Mammary epithelial cell (primary cell): ENCODE results near the gene CCT8.
"Not testable (repeated sequence)": the region's sequence is repeated elsewhere in the genome, so short reads cannot be mapped to it uniquely, and the experiment has no call there.

Experiments used
- EZH2 ChIP-seq: IDR thresholded peaks from 2 replicates; pipeline ENCODE4 v1.6.1; 2012; ENCODE audit warnings: low read length, inconsistent platforms, borderline replicate concordance
- TF ChIP-seq, protein P1 (sequence below), 2 donors: IDR thresholded peaks in 1 of 2; conservative IDR thresholded peaks in 1 of 2; 2 replicates each; pipeline ENCODE4 v1.5.1; 2011 to 2012; ENCODE audit warnings: inconsistent platforms in 2 of 2, low read length in 2 of 2, mild to moderate bottlenecking in 2 of 2, control low read depth in 1 of 2, low read depth in 1 of 2; ENCODE audit not compliant: insufficient read depth in 1 of 2; ENCODE audit errors: extremely low read depth in 1 of 2

DNA sequence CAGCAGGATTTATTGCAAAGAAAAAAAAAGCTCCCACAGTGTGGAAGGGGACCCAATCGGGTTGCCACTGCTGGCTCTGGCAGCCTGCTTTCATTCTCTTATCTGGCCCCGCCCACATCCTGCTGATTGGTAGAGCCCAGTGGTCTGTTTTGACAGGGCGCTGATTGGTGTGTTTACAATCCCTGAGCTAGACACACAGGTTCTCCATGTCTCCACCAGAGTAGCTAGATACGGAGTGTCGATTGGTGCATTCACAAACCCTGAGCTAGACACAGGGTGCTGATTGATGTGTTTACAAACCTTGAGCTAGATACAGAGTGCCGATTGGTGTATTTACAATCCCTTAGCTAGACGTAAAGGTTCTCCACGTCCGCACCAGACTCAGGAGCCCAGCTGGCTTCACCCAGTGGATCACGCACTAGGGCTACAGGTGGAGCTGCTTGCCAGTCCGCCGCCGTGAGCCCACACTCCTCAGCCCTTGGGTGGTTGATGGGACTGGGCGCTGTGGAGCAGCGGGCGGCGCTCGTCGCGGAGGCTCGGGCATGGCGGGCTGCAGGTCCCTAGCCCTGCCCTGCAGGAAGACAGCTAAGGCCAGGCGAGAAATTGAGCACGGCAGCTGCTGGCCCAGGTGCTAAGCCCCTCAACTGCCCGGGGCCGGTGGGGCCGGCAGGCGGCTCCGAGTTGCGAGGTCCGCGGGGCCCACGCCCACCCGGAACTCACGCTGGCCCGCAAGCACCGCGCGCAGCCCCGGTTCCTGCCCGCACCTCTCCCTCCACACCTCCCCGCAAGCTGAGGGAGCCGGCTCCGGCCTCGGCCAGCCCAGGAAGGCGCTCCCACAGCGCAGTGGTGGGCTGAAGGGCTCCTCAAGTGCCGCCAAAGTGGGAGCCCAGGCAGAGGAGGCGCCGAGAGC lies 3.5 kb upstream of the CCT8 start:
- TF ChIP-seq, protein P1, sequence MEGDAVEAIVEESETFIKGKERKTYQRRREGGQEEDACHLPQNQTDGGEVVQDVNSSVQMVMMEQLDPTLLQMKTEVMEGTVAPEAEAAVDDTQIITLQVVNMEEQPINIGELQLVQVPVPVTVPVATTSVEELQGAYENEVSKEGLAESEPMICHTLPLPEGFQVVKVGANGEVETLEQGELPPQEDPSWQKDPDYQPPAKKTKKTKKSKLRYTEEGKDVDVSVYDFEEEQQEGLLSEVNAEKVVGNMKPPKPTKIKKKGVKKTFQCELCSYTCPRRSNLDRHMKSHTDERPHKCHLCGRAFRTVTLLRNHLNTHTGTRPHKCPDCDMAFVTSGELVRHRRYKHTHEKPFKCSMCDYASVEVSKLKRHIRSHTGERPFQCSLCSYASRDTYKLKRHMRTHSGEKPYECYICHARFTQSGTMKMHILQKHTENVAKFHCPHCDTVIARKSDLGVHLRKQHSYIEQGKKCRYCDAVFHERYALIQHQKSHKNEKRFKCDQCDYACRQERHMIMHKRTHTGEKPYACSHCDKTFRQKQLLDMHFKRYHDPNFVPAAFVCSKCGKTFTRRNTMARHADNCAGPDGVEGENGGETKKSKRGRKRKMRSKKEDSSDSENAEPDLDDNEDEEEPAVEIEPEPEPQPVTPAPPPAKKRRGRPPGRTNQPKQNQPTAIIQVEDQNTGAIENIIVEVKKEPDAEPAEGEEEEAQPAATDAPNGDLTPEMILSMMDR (conservative IDR thresholded peaks at IDR 0.05 in 1 of 2, IDR thresholded peaks at IDR 0.05 in 1 of 2; ENCODE audit: extremely low read depth in 1 of 2, insufficient read depth in 1 of 2, low read depth in 1 of 2, low read length in 2 of 2): not testable (repeated sequence)
- not testable (repeated sequence) for TF ChIP-seq EZH2
